Neural progenitor cell (in vitro differentiated cells): ENCODE results near the gene GLIS1. TPM values are rescaled to one million over a fixed set of nuclear protein-coding genes. Genes with fewer than 3 reads are reported as not detected.

Experiments used
- DNase-seq: peaks from one replicate; pipeline ENCODE4 v3.0.0-alpha.2; 2016; ENCODE audit warnings: low spot score
- H2AFZ ChIP-seq: fragments of 200-600 bp; sonication (generic); replicated peaks from 2 replicates; pipeline ENCODE4 v1.6.1; 2016; ENCODE audit warnings: antibody characterized with exemption
- H3F3A ChIP-seq: fragments of 200-600 bp; sonication (generic); 2 replicates; pipeline ENCODE4 v1.6.1; 2016; ENCODE audit warnings: antibody characterized with exemption, low read depth
- H3K27ac ChIP-seq: fragments of 200-600 bp; sonication (generic); 2 replicates; pipeline ENCODE4 v1.5.1; 2016; ENCODE audit warnings: mild to moderate bottlenecking
- H3K27me3 ChIP-seq: fragments of 200-600 bp; sonication (generic); 2 replicates; pipeline ENCODE4 v1.6.1; 2016; ENCODE audit warnings: mild to moderate bottlenecking, moderate library complexity
- H3K36me3 ChIP-seq: fragments of 200-600 bp; sonication (generic); 2 replicates; pipeline ENCODE4 v1.5.1; 2016
- H3K4me1 ChIP-seq: fragments of 200-600 bp; sonication (generic); 2 replicates; pipeline ENCODE4 v1.6.1; 2016; ENCODE audit warnings: mixed run types
- H3K4me2 ChIP-seq: fragments of 200-600 bp; sonication (generic); 2 replicates; pipeline ENCODE4 v1.6.1; 2016
- H3K4me3 ChIP-seq: fragments of 200-600 bp; sonication (generic); 2 replicates; pipeline ENCODE4 v1.5.1; 2016
- H3K79me2 ChIP-seq: fragments of 200-600 bp; sonication (generic); 2 replicates; pipeline ENCODE4 v1.6.1; 2016; ENCODE audit warnings: low read depth
- H3K9ac ChIP-seq: fragments of 200-600 bp; sonication (generic); 2 replicates; pipeline ENCODE4 v1.6.1; 2016
- H3K9me3 ChIP-seq: fragments of 200-600 bp; sonication (generic); 2 replicates; pipeline ENCODE4 v1.5.1; 2016; ENCODE audit warnings: low read depth
- H4K20me1 ChIP-seq: fragments of 200-600 bp; sonication (generic); 2 replicates; pipeline ENCODE4 v1.6.1; 2016; ENCODE audit warnings: low read depth
- H3K27ac Mint-ChIP-seq: 3 replicates; pipeline ENCODE4 v1.8.0; 2021; ENCODE audit warnings: mixed read lengths
- H3K27me3 Mint-ChIP-seq: 2 replicates; pipeline ENCODE4 v1.8.0; 2022; ENCODE audit warnings: low read depth, mild to moderate bottlenecking, inconsistent platforms, moderate library complexity, mixed read lengths; ENCODE audit not compliant: insufficient read depth
- H3K36me3 Mint-ChIP-seq: 3 replicates; pipeline ENCODE4 v1.8.0; 2021; ENCODE audit warnings: mixed read lengths
- H3K4me1 Mint-ChIP-seq: 3 replicates; pipeline ENCODE4 v1.8.0; 2021; ENCODE audit warnings: mixed read lengths
- H3K4me3 Mint-ChIP-seq: 3 replicates; pipeline ENCODE4 v1.8.0; 2021; ENCODE audit warnings: mild to moderate bottlenecking, moderate library complexity, mixed read lengths
- H3K9me3 Mint-ChIP-seq: 3 replicates; pipeline ENCODE4 v1.8.0; 2020; ENCODE audit warnings: mixed read lengths
- EZH2 ChIP-seq: fragments of 200-600 bp; sonication (generic); IDR thresholded peaks from 2 replicates; pipeline ENCODE4 v1.6.1; 2017; ENCODE audit warnings: antibody characterized with exemption, mild to moderate bottlenecking, moderate library complexity
- EZH2phosphoT487 ChIP-seq: fragments of 200-600 bp; sonication (generic); IDR thresholded peaks from 2 replicates; pipeline ENCODE4 v1.6.1; 2017; ENCODE audit warnings: antibody characterized with exemption
- total RNA-seq: library from RNA; depleted of rRNA; stranded (reverse); fragments of >200 nt; gene quantifications from 2 replicates; pipeline ENCODE4 v1.2.3, GENCODE V29; 2015; ENCODE audit warnings: low replicate concordance
- TF ChIP-seq, protein P1 (sequence below): fragments of 200-600 bp; sonication (generic); IDR thresholded peaks from 2 replicates; pipeline ENCODE4 v1.5.1; 2017; ENCODE audit warnings: antibody characterized with exemption, mild to moderate bottlenecking

The GLIS1 gene
- total RNA-seq, 1 donor from 2014 or later: not detected

DNA sequence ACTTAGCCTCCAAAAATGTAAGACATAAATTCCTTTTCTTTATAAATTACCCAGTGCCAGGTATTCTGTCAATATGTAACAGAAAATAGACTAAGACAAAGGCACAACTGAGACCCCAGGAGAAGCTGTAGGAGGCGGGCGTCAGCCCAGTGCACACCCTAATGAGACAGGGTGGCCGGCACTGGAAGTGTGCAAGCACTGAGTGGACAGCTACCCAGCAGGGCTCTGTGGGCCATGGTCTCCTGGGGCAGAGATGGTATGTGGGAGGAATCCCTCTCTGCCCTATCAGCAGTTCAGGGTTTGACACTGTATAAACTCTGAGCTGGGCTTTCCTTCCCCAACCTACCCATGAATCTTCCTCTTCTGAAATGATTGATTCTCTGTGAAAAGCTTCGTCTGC is 139.5 kb downstream of the GLIS1 start:
- no peaks in the 10 kb centered on the region for H3K9me3 ChIP-seq
- H3K4me2 ChIP-seq: no peak overlapping the region
- DNase-seq: no peak
- H3K27ac ChIP-seq: no peak overlapping the region
- H3K9ac ChIP-seq: no peak overlapping the region
- H3K4me3 ChIP-seq: no peak overlapping the region
- TF ChIP-seq, protein P1, sequence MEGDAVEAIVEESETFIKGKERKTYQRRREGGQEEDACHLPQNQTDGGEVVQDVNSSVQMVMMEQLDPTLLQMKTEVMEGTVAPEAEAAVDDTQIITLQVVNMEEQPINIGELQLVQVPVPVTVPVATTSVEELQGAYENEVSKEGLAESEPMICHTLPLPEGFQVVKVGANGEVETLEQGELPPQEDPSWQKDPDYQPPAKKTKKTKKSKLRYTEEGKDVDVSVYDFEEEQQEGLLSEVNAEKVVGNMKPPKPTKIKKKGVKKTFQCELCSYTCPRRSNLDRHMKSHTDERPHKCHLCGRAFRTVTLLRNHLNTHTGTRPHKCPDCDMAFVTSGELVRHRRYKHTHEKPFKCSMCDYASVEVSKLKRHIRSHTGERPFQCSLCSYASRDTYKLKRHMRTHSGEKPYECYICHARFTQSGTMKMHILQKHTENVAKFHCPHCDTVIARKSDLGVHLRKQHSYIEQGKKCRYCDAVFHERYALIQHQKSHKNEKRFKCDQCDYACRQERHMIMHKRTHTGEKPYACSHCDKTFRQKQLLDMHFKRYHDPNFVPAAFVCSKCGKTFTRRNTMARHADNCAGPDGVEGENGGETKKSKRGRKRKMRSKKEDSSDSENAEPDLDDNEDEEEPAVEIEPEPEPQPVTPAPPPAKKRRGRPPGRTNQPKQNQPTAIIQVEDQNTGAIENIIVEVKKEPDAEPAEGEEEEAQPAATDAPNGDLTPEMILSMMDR: no peak
- TF ChIP-seq EZH2 (no peak), EZH2phosphoT487 (no peak)
- H3K4me1 ChIP-seq: no peaks in the 10 kb centered on the region
- H3F3A ChIP-seq: no peaks in the 10 kb centered on the region
- no peaks in the 10 kb centered on the region for H3K79me2 ChIP-seq
- no peaks in the 10 kb centered on the region for H4K20me1 ChIP-seq
- H2AFZ ChIP-seq: no peak overlapping the region
- Mint-ChIP-seq H3K27me3 (no peaks in the 10 kb centered on the region), H3K4me1 (no peaks in the 10 kb centered on the region), H3K27ac (no peak overlapping the region), H3K36me3 (no peaks in the 10 kb centered on the region), H3K9me3 (no peaks in the 10 kb centered on the region), H3K4me3 (no peak overlapping the region)
- no peaks in the 10 kb centered on the region for H3K36me3 ChIP-seq
- no peaks in the 10 kb centered on the region for H3K27me3 ChIP-seq

DNA sequence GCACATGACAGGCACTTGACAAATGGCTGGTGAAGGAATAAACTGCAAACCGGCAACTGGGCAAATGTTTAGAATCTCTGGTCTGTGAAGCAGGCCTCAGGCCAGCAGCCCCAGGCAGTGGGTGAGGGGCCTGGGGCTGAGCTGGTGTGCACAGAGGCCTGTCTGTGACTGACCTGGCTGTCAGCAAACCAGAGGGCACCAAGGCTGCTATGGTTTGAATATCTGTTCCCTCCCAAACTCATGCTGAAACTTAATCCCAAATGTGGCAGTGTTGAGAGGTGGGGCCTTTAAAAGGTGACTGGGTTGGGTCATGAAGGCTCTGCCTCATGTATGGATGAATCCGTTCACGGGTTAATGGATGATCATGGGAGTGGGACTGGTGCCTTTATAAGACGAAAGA is 140.0 kb downstream of the GLIS1 start:
- no peaks in the 10 kb centered on the region for H3K4me1 Mint-ChIP-seq
- no peaks in the 10 kb centered on the region for H3K27me3 ChIP-seq
- no peaks in the 10 kb centered on the region for H3F3A ChIP-seq
- H3K9me3 ChIP-seq: no peaks in the 10 kb centered on the region
- H4K20me1 ChIP-seq: no peaks in the 10 kb centered on the region
- DNase-seq: no peak
- H3K9me3 Mint-ChIP-seq: no peaks in the 10 kb centered on the region
- H3K4me2 ChIP-seq: no peak overlapping the region
- no peak overlapping the region for H3K27ac ChIP-seq
- no peaks in the 10 kb centered on the region for H3K79me2 ChIP-seq
- no peaks in the 10 kb centered on the region for H3K27me3 Mint-ChIP-seq
- H3K36me3 Mint-ChIP-seq: no peaks in the 10 kb centered on the region
- H3K4me3 Mint-ChIP-seq: no peak overlapping the region
- H2AFZ ChIP-seq: no peak overlapping the region
- H3K4me1 ChIP-seq: no peaks in the 10 kb centered on the region
- H3K36me3 ChIP-seq: no peaks in the 10 kb centered on the region
- TF ChIP-seq EZH2: no peak
- TF ChIP-seq, protein P1: no peak
- TF ChIP-seq EZH2phosphoT487: no peak
- no peak overlapping the region for H3K9ac ChIP-seq
- no peak overlapping the region for H3K4me3 ChIP-seq
- H3K27ac Mint-ChIP-seq: no peak overlapping the region

DNA sequence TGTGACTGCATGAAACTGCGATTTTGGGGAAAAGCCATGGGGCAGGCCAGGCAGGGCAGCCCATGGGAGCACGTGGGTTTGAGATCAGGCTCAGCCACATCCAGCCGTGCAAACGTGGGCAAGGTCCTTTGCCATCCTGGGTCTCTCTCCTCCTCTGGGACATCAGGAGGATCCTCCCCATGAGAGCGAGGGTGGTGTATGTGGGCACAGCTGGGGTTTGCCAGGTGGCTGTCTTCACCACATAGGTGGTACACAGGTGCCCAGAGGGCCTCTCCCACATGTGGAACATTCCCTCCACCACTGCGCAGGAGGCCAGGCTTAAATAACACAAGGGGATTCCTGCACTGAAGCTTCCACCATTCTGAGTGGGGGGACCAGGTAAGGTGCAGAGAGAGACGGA is 143.1 kb downstream of the GLIS1 start:
- Histone ChIP-seq H2AFZ (no peak overlapping the region), H3K27me3 (no peaks in the 10 kb centered on the region), H3K9me3 (no peaks in the 10 kb centered on the region), H3K9ac (no peak overlapping the region), H3K27ac (no peak overlapping the region), H3K4me2 (no peak overlapping the region), H3K36me3 (no peaks in the 10 kb centered on the region), H3K4me1 (no peaks in the 10 kb centered on the region), H4K20me1 (no peaks in the 10 kb centered on the region), H3F3A (no peaks in the 10 kb centered on the region), H3K4me3 (no peak overlapping the region), H3K79me2 (no peaks in the 10 kb centered on the region)
- Mint-ChIP-seq H3K36me3 (no peaks in the 10 kb centered on the region), H3K4me1 (peaks cover 8% of the 10 kb centered on the region), H3K27me3 (no peaks in the 10 kb centered on the region), H3K9me3 (no peaks in the 10 kb centered on the region), H3K4me3 (no peak overlapping the region), H3K27ac (no peak overlapping the region)
- DNase-seq: no peak
- TF ChIP-seq EZH2 (no peak), EZH2phosphoT487 (no peak)
- TF ChIP-seq, protein P1: no peak
